Colonic mucosa (tissue), 4 donors: Measurements from ENCODE around the gene CYP2W1. TPM values are rescaled to one million over a fixed set of nuclear protein-coding genes. Genes with fewer than 3 reads are reported as not detected.

ENCODE experiments used
- DNase-seq: peaks from one replicate; pipeline ENCODE4 v3.0.0-alpha.2; 2020
- H3K27ac ChIP-seq: fragments of 200-600 bp; one replicate; pipeline ENCODE4 v1.8.0; 2021
- H3K27me3 ChIP-seq: fragments of 200-600 bp; one replicate; pipeline ENCODE4 v1.8.0; 2021
- H3K36me3 ChIP-seq: fragments of 200-600 bp; one replicate; pipeline ENCODE4 v1.8.0; 2021
- H3K4me1 ChIP-seq: fragments of 200-600 bp; one replicate; pipeline ENCODE4 v1.8.0; 2021; ENCODE audit warnings: mild to moderate bottlenecking
- H3K4me3 ChIP-seq: fragments of 200-600 bp; one replicate; pipeline ENCODE4 v1.8.0; 2021
- H3K9ac ChIP-seq, 2 donors: one replicate each; pipeline ENCODE4 v1.7.0; 2013; ENCODE audit warnings: control low read depth in 2 of 2, low read depth in 2 of 2, low read length in 2 of 2
- H3K9me3 ChIP-seq: fragments of 200-600 bp; one replicate; pipeline ENCODE4 v1.8.0; 2021
- intact Hi-C: fragments of 100-400 bp; cut with DNase I; formaldehyde crosslinking; loops from one replicate; pipeline ENCODE4 v1.14.1; 2022
- total RNA-seq, 2 donors: library from RNA; stranded (reverse); fragmentation: NEBNext Ultra II Directional in 1 of 2; extraction: Animal tissue kit (Norgen Biotek cat#: 25700) in 1 of 2; gene quantifications; one replicate each; pipeline ENCODE4 v1.2.1, GENCODE V29; 2021
- TF ChIP-seq, protein P1 (sequence below): fragments of 200-600 bp; IDR thresholded peaks from one replicate; pipeline ENCODE4 v1.8.0; 2022; ENCODE audit warnings: antibody characterized with exemption, mild to moderate bottlenecking
- donor health status: healthy.
- donor health status: DM: no; HTN: no; CAD: no.
- donor health status: DM: no; HTN: no; CAD: no.

CYP2W1 gene
- total RNA-seq, 2 donors from 2014 or later: 2.7 to 4.5 TPM

DNA sequence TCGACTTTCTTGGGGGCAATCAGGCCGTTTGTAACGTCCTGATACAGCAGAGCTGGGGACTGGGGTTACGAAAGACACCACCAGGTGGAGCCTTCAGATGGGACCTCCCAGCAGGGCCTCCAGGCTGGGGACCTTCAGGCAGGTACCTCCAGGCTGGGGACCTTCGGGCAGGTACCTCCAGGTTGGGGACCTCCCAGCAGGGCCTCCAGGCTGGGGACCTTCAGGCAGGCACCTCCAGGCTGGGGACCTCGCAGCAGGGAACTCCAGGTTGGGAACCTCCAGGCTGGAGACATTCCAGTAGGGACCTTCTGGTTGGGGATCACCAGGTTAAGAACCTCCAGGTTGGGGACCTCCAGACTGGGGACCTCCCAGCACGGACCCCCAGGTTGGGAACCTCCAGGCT is 37.9 kb downstream of the CYP2W1 start:
- no peaks in the 10 kb centered on the region for H3K4me1 ChIP-seq
- no peaks in the 10 kb centered on the region for H3K36me3 ChIP-seq
- DNase-seq: no peak
- H3K27me3 ChIP-seq: no peaks in the 10 kb centered on the region
- no peaks in the 10 kb centered on the region for H3K9me3 ChIP-seq
- no peak overlapping the region for H3K27ac ChIP-seq
- TF ChIP-seq, protein P1, sequence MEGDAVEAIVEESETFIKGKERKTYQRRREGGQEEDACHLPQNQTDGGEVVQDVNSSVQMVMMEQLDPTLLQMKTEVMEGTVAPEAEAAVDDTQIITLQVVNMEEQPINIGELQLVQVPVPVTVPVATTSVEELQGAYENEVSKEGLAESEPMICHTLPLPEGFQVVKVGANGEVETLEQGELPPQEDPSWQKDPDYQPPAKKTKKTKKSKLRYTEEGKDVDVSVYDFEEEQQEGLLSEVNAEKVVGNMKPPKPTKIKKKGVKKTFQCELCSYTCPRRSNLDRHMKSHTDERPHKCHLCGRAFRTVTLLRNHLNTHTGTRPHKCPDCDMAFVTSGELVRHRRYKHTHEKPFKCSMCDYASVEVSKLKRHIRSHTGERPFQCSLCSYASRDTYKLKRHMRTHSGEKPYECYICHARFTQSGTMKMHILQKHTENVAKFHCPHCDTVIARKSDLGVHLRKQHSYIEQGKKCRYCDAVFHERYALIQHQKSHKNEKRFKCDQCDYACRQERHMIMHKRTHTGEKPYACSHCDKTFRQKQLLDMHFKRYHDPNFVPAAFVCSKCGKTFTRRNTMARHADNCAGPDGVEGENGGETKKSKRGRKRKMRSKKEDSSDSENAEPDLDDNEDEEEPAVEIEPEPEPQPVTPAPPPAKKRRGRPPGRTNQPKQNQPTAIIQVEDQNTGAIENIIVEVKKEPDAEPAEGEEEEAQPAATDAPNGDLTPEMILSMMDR: no peak
- intact Hi-C loops: no loop called here
- no peak overlapping the region for H3K9ac ChIP-seq
- no peak overlapping the region for H3K4me3 ChIP-seq

DNA sequence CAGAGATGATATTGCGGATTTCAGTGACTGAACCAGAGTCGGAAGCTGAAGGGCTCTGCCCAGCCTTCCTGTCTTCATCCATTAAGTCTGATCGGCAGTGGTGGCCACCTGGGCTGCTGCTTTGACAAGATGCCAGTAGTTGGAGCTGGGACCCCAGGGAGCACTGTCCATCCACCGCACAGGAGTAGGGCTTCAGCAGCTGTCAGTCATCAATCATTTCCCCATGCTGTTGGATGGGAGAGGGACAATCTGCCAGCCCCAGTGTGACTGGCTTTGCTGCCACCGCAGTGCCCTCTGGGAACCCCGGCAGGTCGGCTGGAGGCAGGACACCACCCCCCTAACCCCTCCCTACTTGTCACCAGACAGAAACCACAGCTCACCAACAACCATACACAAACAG is 38.4 kb downstream of the CYP2W1 start:
- Histone ChIP-seq H3K9ac (no peak overlapping the region), H3K4me3 (no peak overlapping the region), H3K9me3 (no peaks in the 10 kb centered on the region), H3K4me1 (no peaks in the 10 kb centered on the region), H3K36me3 (no peaks in the 10 kb centered on the region), H3K27me3 (no peaks in the 10 kb centered on the region), H3K27ac (no peak overlapping the region)
- no peak for DNase-seq
- intact Hi-C loops: no loop called here
- TF ChIP-seq, protein P1: no peak

DNA sequence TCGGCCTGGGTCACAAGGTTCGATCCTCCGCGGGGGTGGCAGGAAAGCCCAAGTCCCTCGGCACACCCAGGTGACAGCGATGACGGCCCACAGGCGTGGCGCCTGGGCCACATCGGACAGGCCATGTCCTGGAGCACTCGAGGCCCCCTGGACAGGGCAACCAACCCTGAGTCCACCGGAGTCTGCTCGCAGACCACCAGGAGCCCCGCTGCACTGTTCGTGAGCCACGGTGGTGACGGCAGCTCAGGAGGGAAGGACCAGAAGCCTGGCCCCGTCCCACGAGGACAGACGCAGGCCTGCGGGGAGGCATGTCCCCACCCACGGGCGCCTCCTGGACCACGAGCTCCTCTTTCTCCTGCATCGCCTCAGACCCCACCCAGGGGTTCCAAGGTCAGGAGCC is 39.0 kb downstream of the CYP2W1 start:
- intact Hi-C loops: no loop called here
- no peak overlapping the region for H3K4me3 ChIP-seq
- no peaks in the 10 kb centered on the region for H3K9me3 ChIP-seq
- TF ChIP-seq, protein P1: no peak
- H3K4me1 ChIP-seq: no peaks in the 10 kb centered on the region
- no peak for DNase-seq
- no peak overlapping the region for H3K9ac ChIP-seq
- no peaks in the 10 kb centered on the region for H3K36me3 ChIP-seq
- no peak overlapping the region for H3K27ac ChIP-seq
- H3K27me3 ChIP-seq: no peaks in the 10 kb centered on the region

DNA sequence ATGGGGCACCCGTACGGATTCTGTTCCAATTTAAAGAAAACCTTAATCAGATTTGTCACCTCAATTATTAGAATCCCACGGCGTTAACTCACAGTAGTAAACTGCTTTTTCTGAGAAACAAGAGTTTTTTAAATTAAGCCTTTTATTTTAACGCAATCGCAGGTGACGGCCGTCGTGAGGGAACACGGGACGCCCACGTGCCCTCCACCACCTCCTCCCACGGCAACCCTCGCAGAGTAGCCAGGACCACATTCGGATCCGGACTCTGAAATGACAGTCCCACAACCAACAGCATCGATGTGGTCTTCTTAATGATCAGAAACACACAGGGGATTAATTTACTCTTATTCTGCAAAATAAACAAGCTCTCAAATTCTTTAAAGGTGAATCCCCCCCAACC is 39.4 kb downstream of the CYP2W1 start:
- TF ChIP-seq, protein P1: no peak
- H3K27ac ChIP-seq: no peak overlapping the region
- H3K9me3 ChIP-seq: no peaks in the 10 kb centered on the region
- no peak overlapping the region for H3K4me3 ChIP-seq
- H3K9ac ChIP-seq: no peak overlapping the region
- H3K36me3 ChIP-seq: no peaks in the 10 kb centered on the region
- no peaks in the 10 kb centered on the region for H3K27me3 ChIP-seq
- H3K4me1 ChIP-seq: peaks cover 2% of the 10 kb centered on the region
- intact Hi-C loops: no loop called here
- no peak for DNase-seq

DNA sequence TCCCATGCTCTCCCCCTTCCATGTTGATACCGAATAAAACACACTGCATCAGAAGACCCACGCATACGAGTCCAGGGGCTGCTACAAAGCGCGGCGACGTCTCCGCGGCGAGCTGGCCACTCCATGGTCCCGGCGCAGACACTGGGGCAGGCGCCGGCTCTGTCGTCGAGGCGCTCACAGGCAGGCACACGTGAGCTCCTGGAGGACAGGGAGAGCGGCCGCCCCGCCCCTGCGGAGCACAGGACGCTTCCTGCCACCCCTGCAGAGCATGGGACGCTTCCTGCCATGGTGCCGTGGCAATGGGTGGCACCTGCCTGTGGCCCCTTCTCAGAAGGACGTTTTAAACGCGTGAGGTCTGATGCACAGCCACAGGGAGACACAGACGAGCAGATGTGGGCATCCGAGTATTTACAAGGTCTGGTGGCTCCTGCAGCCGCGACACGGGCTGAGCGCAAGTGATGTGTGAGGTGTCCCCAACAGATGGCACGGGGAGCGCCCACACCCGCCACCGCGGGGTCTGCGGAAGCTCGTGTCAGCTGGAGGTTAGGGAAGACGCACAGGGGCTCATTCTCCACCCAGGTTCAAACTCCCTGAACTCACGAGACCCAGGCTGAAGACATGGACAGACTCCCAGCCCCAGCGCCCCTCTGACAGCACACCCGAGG is 40.0 kb downstream of the CYP2W1 start:
- Histone ChIP-seq H3K4me1 (peaks cover 4% of the 10 kb centered on the region), H3K27me3 (no peaks in the 10 kb centered on the region), H3K9me3 (no peaks in the 10 kb centered on the region), H3K36me3 (no peaks in the 10 kb centered on the region), H3K9ac (no peak overlapping the region), H3K27ac (no peak overlapping the region), H3K4me3 (no peak overlapping the region)
- TF ChIP-seq, protein P1: no peak
- no peak for DNase-seq
- intact Hi-C loops: no loop called here
